ENCODE measurements around the gene TAS1R1.
"Not testable (repeated sequence)": the region's sequence is repeated elsewhere in the genome, so short reads cannot be mapped to it uniquely, and the experiment has no call there.

The TAS1R1 gene

DNA sequence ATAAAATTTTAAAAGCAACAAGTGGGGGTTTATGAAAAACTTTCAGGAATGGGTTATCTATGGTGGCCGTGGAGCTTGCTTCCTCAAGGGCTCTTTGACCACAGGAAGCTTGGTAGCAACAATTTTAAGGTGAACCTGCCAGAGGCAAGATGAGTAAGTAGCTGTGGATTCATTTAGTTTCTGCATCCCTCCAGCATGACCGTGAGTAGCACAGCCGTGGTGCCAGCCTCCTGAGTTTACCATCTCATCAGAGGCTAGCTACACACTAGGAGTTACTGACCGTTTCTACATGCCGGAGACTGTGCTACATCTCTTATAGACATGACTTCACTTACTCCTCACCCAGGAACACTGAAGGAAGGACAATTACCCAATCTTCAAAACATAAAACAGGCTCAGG lies 33.6 kb upstream of the TAS1R1 start:
- DNase-seq (ENCODE audit: low spot score) = no peak

DNA sequence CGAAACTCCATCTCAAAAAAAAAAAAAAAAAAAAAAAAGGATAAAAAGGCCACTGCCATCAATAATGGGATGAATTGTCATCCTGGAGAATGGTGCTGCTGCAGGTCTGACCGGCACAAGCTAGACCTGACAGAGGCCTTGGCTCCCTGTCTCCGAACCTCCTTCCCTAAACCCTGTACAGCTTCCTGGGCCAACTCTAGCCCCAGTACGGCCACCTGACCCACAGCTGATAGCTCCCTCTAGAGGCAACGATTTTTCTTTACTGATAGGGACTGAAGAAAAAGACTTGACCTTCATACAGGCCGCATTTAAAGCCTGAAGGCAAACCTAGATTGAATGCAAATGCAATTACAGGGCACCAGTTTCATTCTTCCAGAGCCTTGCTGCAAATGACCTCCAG lies 31.5 kb upstream of the TAS1R1 start:
- peak; percentile 83 for DNase-seq (ENCODE audit: low spot score)

DNA sequence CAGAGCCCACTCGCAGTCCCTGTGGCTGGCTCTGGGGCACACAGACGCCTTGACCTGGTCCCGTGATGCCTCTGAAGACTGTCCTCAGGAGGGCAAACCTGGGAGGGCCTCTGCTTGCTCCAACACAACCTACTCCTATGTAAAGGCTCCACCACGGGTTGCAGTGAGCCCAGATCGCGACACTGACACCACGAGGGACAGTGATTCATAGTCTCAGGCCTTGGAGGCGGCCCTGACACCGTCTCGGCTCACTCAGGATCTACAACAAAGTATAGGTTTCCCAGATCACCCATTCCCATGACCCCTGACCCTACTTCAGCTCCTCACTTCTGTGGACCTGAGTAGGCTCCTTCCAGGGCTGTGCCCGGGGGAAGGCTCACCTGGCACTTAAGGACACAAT lies 28.8 kb upstream of the TAS1R1 start:
- no peak for DNase-seq (ENCODE audit: low spot score)

DNA sequence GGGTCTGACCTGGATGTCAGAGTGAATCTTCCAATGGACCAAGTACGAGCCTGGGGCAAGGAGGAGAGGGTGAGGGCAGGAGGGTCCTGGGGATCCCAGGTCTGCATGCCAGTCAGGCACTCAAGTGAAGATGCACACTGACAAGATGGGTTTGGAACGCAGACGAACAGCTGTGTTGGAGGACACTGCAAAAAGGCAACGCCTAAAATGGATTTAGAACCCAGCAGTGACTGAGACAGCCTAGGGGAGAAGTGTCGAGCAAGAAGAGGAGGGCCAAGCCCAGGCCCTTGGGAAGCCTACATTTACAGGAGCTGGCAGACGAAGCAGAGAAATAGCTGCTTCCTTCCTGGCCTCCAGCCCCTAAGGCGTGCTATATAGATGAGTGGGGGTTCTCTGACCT lies 26.6 kb upstream of the TAS1R1 start:
- DNase-seq (ENCODE audit: low spot score) = no peak

DNA sequence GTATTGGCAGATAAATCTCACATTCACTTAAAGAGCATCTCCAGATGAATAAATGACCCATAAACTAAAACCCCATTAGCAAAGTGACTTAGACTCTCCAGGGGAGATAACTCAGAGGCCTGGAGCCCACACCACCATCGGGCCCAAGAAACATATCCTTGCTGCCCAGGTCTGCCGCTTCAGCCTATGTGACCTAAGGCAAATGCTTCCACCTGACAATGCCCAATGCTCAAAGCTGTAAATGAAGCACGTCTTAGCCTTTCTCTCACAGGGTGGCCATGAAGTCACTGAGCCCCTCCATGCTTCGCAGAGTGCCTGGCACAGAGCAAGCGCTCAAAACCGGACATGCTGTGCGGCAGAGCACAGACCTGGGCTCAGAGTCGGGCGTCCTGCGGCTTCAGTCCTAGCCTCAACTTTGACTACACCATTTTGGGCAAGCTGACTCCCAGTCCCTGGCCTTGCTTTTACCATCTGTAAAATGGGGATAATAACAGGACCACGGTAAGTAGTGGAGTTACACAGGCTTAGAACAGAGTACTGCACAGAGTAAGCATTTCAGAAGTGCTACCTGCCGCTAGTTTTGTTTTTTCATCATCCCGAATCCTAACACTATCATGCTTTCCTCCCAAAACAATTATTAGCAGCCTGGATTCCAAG lies 24.5 kb upstream of the TAS1R1 start:
- DNase-seq (ENCODE audit: low spot score) = no peak

DNA sequence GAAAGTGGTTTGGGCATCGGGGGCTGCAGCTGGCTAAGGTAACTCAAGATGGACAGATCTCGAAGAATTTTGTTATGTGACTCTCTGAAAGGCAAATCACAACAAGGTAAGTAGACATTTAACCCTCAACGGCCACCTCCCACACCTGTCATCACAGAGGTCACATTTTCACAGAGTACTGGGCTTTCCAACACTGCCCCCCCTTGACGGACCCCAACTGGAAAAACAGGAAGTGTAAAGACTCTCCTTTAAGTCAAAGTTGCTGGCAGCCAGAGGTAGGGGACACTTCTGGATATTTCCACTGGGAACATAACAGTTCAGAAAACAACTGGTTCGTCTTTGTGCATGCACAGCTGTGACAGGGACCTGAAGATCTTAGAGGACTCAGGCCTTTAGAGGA lies 23.1 kb upstream of the TAS1R1 start:
- no peak for DNase-seq (ENCODE audit: low spot score)

DNA sequence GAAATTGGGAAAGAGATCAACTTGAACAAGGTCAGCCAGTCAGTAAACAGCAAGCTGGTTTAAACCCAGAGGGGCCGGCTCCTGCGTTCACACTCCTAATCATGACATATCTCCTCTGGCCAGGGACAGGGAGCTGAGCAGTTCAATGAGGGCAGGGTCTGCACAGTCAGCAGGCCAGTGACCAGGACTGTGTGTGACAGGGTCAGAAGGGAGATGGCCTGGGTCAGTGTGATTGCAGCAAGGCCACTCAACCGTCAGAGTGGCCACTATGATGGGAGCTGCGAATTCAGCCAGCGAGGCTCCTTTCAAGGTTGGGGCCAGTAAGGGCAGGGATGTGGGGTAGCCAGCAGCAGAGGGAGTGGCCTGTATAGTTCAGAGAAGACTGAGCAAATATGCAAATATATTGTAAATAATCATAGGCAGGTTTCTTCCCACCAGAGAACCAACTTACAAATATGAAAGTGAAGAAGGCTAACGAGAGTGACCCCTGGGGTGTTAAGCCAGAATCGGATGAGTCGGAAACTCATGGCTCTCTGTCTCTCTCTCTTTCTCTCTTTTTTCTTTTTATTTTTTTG lies 20.8 kb upstream of the TAS1R1 start:
- DNase-seq (ENCODE audit: low spot score) = no peak

DNA sequence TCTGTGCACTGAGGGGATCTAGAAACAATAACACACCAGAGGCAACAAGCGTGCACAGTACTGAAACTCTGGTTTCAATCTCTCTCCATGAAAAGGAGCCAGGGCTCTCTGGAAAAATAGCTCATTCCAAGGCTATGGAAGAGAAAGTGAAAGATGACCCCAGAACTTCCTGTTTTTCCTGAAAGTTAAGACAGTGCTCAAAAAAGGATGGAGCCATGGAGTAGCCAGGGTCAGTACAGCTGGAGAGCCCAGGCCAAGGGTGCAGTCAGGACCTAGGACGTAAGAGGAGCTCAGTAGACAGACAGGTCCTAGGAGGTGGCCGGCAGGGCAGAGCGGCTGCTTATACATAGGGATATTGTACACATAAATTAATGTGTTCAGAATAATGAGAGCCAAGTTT lies 19.9 kb upstream of the TAS1R1 start:
- DNase-seq (ENCODE audit: low spot score) = no peak

DNA sequence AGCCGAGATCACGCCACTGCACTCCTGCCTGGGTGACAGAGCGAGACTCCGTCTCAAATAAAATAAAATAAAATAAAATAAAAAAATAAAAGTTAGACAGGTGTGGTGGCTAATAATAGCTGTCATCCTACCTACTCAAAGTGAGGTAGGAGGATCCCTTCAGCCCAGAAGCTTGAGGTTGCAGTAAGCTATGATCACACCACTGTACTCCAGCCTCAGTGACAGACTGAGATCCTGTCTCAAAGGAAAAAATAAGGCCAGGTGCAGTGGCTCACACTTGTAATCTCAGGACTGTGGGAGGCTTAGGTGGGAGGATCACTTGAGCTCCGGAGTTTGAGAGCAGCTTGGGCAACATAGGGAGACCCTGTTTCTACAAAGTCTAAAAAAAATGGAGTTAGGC lies 18.8 kb upstream of the TAS1R1 start:
- no peak for DNase-seq (ENCODE audit: low spot score)

DNA sequence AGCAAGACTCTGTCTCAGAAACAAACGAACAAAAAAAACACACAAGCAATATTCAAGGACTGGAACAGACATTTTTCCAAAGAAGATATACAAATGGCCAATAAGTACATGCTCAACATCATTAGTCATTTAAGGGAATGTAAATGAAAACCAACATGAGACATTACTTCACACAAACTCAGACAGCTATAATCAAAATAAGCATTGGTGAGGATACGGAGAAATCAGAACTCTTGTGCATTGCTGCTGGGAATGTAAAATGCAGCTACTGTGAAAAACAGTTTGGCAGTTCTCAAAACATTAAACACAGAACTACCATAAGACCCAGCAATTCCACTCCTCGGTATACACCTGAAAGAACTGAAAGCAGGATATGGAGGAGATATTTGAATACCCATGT lies 16.2 kb upstream of the TAS1R1 start:
- DNase-seq (ENCODE audit: low spot score) = no peak

DNA sequence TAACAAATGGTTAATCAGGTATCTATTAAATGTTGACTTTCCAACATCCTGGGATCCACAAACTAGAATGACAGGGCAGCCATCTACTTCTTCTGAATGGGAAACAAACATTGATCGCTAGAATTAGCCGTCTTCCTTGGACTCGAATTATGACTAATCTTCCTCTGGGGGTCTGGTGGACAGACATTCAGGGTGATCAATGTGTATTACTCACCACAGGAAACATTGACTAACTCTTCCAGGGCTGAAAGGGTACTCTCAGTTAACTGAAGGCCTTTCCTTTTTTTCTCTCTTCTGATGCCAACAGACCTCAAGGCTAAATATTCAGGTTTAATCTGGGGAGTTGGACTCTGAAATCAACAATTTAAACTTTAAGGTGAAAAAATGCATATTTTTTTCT lies 10.3 kb upstream of the TAS1R1 start:
- no peak for DNase-seq (ENCODE audit: low spot score)

DNA sequence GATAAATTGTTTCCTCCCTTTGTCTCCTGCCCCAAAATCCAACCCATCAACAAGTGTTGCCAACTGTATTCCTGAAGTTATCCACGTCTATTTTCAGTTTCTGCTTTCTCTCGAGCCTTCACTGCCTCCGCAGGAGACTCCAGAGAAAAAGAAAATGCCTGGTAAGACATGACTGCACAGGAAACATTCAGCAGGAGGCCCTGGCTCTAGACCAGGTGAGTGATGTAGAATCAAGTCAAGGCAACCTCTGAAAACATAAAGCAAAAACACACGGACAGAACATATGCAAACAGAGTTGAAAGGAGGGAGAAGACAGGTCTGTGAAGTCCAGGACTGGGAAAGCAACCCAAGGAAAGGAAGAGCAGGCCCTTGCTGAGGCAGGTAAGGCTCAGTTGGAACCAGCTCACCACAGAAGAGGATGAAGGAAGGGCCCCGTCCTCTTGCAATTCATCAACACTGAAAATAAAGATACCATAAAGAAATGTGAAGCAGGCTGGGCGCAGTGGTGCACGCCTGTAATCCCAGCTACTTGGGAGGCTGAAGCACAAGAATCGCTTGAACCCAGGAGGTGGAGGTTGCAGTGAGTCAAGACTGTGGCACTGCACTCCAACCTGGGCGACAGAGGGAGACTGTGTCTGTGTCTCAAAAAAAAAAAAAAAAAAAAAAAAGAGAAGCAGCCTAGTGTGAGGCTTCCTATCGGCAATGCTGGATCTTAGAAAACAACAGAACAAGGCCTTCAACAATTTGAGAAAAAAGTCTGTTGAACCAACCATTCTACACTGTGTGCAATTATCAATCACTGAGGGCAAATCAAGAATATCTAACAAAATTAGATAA lies 9.6 kb upstream of the TAS1R1 start:
- no peak for DNase-seq (ENCODE audit: low spot score)

DNA sequence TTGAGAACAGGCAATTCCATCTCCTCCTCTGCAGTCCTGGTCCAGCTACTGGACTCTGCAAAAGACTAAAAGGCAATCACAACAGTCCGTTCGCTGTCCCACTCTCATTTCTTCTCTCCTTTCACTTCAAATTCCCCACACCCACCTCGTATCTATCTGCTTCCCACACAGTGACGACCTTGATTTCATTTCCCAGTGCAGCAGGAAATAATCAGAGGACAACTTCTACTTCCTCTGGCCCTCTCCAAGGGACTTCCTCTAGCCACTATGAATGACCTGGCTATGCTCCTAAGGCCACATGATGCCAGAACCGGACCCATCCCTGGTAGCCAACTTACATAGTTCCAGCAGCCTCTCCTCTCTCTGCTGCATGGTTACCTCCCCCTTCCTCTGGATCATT lies 8.8 kb upstream of the TAS1R1 start:
- DNase-seq (ENCODE audit: low spot score) = no peak

DNA sequence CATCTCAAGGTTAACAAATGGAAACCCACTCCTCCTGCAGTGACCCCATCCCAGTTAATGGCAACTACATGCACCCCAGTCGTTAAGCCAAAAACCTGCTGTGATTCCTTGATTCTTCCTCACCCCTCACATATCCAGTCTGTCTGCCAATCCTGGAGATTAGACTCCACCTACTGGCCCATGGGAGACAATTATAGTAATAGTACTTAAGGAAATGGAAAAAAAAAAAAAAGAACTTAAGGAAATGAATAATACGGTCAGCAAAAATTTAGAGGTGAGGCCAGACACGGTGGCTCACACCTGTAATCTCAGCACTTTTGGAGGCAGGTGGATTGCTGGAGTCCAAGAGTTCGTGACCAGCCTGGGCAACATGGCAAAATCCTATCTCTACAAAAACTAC lies 7.8 kb upstream of the TAS1R1 start:
- no peak for DNase-seq (ENCODE audit: low spot score)

DNA sequence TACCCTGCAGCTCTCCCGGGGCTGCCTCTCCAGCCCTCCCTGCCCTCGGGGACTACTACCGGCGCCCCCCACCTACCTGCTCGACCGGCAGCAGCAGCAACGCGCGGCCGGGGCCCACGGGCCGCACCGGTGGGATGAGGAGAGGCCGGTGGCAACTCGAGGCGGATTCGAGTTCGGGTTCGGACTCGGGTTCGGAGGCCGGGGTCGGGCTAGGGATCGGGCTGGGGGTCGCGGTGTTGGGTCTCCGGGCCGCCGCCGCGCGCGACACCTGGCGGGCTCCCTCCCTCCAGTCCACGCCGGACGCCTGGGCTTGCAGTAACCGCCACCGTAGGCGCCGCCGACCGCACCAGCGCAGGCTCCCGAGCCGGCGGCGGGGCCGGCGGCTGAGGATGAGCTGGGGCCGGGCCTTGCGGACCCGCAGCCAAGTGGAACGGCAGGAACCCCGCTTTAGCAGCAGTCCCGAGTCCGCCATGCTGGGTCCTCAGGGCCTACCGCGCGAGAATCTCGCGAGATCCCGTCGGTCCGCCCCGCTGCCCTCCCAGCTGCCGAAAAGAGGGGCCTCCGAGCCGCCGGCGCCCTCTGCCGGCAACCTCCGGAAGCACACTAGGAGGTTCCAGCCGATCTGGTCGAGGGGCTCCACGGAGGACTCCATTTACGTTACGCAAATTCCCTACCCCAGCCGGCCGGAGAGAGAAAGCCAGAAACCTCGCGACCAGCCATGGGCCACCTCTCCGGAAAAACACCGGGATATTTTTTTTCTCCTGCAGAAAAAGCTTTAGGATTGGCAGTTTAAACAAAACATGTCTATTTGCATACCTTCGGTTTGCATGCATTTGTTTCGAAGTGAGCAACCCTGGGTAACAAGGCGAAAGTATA lies 838 bp upstream of the TAS1R1 start, which contains the start of gene NOL9:
Gene NOL9 (minus strand): TSS at position 483 of the 876 bp plus-strand sequence. CDS start 11 bp downstream, at position 472.
- peak; percentile 99 for DNase-seq (ENCODE audit: low spot score)

DNA sequence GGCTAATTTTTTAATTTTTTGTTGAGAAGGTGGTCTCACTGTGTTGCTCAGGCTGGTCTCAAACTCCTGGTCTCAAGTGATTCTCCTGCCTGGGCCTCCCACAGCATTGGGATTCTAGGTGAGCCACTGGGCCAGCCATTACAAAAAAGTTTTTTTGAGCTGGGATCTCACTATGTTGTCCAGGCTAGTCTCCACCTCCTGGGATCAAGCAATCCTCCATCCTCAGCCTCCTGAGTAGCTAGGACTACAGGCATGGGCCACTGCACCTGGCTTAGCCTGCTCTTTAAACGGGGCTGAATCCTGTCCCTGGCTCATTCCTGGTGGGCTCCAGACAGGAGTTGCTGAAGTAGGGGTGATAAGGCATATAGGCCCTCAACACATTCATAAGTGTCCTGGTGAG lies 2.5 kb downstream of the TAS1R1 start:
- no peak for DNase-seq (ENCODE audit: low spot score)

DNA sequence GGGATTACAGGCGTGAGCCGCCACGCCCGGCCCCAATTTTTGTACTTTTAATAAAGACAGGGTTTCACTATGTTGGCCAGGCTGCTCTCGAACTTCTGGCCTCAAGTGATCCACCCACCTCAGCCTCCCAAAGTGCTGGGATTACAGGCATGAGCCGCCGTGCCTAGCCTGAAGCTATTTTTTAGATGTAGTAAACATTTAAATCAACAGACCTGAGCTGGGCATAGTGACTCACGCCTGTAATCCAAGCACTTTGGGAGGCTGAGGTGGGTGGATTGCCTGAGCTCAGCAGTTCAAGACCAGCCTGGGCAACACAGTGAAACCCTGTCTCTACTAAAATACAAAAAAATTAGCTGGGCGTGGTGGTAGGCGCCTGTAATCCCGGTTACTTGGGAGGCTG lies 4.1 kb downstream of the TAS1R1 start:
- DNase-seq (ENCODE audit: low spot score) = not testable (repeated sequence)

DNA sequence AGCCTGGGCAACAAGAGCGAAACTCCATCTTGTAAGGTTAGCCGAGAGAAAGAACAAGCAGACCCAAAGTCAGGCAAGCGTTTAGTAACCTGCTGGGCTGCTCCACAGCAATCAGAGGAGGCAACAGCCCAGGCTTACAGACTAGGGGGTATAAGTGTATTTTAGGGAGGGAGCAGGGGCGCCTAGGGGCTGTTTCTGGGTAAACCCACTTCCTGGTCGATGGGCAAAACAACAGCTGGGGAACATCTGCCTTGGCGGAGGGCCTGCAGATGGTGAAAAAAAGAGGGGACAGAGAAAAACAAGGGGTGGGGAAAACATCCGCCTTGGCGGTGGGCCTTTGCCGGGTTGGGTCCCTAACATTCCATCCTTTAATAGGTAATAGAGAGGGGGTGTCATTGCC lies 5.2 kb downstream of the TAS1R1 start:
- DNase-seq (ENCODE audit: low spot score) = no peak

DNA sequence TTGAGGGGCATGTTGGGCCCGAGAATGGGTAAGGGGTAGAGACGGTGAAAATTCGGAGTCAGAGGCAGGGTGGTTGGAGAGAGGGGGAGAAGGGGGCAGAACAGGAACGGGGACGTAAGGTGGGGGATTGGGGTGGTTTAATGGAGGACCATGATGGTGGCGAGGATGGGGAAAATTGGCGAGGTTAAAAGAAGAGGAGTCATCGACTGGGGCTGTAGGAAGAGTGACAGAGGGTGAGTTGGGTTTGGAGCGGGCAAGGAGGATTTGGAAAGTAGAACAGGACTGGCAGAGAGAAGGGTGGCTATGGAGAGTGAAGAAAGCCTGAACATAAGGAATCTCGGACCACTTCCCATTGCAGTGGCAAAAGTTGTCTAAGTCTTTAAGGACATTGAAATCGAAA lies 13.9 kb downstream of the TAS1R1 start:
- DNase-seq (ENCODE audit: low spot score) = no peak

DNA sequence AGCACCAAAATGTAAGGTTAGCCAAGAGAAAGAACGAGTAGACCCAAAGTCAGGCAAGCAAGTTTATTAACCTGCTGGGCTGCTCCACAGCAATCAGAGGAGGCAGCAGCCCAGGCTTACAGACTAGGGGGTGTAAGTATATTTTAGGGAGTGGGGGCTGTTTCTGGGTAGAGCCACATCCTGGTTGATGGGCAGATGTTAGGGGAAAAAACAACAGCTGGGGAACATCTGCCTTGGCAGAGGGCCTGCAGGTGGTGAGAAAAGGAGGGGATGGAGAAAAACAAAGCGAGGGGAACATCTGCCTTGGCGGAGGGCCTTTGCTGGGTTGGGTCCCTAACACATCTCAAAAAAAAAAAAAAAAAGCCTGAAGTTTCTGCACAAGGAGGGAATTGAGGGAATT lies 15.0 kb downstream of the TAS1R1 start:
- DNase-seq (ENCODE audit: low spot score) = no peak

DNA sequence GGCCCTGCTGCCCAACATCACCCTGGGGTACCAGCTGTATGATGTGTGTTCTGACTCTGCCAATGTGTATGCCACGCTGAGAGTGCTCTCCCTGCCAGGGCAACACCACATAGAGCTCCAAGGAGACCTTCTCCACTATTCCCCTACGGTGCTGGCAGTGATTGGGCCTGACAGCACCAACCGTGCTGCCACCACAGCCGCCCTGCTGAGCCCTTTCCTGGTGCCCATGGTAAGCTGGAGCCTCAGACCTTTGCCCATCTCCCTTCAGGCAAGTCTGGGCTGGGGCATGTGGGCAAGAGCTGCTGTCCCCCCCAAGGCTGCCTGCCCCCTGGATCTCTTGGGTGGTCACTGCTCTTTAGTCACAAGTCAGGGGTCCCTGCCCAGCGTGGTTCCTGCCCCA lies 15.9 kb downstream of the TAS1R1 start:
- DNase-seq (ENCODE audit: low spot score) = no peak

DNA sequence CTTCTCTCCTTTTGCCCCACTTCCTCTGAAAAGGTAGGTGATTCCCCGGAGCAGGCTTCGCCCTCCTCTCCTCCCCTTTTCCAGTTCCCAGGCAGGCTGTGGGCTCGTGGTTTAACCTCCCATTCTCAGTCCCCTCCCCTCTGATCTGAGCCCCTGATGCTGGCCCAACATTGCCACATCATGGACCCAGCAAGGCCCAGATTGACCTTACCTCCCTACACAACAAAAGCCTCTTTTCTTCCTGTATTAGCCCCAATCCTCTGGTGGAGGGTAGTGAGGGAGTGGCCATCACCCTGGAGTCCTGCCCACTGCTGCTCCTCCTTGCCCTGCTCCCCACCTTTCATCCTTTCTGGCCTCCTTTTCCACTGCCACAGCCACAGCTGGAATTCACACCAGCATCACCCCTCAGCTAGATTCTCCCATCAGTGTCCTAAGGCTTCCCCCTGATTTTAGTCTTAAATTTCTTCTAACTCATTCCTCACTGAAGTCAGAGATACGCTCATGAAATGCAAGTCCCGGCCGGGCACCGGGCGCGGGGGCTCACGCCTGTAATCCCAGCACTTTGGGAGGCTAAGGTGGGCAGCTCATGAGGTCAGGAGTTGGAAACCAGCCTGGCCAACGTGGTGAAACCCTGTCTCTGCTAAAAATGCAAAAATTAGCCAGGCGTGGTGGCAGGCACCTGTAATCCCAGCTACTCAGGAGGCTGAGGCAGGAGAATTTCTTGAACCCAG lies 17.7 kb downstream of the TAS1R1 start:
- no peak for DNase-seq (ENCODE audit: low spot score)

Measured in iPS-NIHi11 (cell line).